ENCODE measurements around the gene PLA2G5. TPM values are rescaled to one million over a fixed set of nuclear protein-coding genes. Genes with fewer than 3 reads are reported as not detected.

The PLA2G5 gene
- total RNA-seq, 4 donors from 2014 or later = 0.87 to 4.7 (median 2.2) TPM

DNA sequence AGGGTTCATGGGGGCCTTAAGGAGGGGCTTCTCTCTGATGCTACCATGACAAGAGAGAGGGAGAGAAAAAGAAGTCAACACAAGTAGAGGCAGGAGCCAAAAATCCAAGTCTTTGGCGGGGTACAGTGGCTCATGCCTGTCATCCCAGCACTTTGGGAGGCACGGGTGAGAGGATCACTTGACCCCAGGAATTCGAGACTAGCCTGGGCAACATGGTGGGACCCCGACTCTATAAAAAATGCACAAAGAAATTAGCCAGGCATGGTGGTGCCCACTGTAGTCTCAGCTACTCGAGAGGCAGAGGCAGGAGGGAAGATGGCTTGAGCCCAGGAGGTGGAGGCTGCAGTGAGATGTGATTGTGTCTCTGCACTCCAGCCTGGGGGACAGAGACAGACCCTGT lies 8.7 kb downstream of the PLA2G5 start:
- peaks cover 0 to 3% of the 10 kb centered on the region in 2 donors for H3K27me3 ChIP-seq
- 88 to 97% methylated on average over 5 of the region's 5 CpGs for WGBS, 2 donors
- H3K4me3 ChIP-seq = no peak overlapping the region
- no peaks in the 10 kb centered on the region for H3K9me3 ChIP-seq
- H3K27ac ChIP-seq = no peak overlapping the region
- H3K4me1 ChIP-seq = no peaks in the 10 kb centered on the region
- TF ChIP-seq POLR2A (IDR thresholded peaks at IDR 0.05) (no peak), EP300 (IDR thresholded peaks at IDR 0.05) (no peak)
- TF ChIP-seq, protein P1, sequence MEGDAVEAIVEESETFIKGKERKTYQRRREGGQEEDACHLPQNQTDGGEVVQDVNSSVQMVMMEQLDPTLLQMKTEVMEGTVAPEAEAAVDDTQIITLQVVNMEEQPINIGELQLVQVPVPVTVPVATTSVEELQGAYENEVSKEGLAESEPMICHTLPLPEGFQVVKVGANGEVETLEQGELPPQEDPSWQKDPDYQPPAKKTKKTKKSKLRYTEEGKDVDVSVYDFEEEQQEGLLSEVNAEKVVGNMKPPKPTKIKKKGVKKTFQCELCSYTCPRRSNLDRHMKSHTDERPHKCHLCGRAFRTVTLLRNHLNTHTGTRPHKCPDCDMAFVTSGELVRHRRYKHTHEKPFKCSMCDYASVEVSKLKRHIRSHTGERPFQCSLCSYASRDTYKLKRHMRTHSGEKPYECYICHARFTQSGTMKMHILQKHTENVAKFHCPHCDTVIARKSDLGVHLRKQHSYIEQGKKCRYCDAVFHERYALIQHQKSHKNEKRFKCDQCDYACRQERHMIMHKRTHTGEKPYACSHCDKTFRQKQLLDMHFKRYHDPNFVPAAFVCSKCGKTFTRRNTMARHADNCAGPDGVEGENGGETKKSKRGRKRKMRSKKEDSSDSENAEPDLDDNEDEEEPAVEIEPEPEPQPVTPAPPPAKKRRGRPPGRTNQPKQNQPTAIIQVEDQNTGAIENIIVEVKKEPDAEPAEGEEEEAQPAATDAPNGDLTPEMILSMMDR (IDR thresholded peaks at IDR 0.05) = no peak
- H3K36me3 ChIP-seq = no peaks in the 10 kb centered on the region
- no peak for DNase-seq (ENCODE audit: low spot score in 2 of 2)

DNA sequence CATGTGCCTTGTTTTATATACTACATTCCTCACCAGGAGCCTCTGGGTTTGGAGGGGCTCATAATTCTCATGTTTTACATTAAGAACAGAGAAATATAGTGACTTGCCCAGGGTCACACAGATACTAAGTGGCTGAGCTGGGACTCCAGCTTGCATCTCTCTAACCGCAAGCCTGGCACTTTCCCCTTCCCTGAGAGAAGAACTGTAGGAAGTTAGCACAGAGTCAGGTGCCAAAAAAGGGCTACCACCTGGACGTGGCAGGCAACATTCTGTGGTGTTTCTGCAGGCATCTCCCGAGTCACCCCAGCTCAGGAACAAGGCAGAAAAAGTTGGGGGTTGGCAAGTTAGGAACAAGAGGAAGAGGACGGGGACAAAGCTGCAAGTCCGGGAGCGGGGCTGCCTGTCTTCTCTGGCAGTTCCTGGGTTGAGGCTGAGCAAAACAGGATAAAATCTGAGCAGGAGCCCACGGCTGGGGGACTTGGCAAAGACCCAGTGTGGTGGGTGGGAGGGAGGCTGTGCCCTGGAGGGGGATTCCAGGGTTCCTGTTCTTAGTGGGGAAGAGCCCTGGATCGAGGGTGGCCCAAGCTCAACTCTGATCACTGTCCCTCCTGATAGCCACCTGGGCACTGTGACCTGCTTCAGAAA lies 9.8 kb downstream of the PLA2G5 start:
- Histone ChIP-seq H3K4me3 (no peak overlapping the region), H3K9me3 (no peaks in the 10 kb centered on the region), H3K27me3 (peaks cover 0 to 3% of the 10 kb centered on the region in 2 donors), H3K27ac (no peak overlapping the region), H3K4me1 (no peaks in the 10 kb centered on the region), H3K36me3 (no peaks in the 10 kb centered on the region)
- no peak for DNase-seq (ENCODE audit: low spot score in 2 of 2)
- TF ChIP-seq, protein P1 (IDR thresholded peaks at IDR 0.05) = no peak
- no peak for TF ChIP-seq POLR2A (IDR thresholded peaks at IDR 0.05)
- TF ChIP-seq EP300 (IDR thresholded peaks at IDR 0.05) = no peak
- WGBS, 2 donors = 65 to 67% methylated on average over 8 of the region's 8 CpGs

DNA sequence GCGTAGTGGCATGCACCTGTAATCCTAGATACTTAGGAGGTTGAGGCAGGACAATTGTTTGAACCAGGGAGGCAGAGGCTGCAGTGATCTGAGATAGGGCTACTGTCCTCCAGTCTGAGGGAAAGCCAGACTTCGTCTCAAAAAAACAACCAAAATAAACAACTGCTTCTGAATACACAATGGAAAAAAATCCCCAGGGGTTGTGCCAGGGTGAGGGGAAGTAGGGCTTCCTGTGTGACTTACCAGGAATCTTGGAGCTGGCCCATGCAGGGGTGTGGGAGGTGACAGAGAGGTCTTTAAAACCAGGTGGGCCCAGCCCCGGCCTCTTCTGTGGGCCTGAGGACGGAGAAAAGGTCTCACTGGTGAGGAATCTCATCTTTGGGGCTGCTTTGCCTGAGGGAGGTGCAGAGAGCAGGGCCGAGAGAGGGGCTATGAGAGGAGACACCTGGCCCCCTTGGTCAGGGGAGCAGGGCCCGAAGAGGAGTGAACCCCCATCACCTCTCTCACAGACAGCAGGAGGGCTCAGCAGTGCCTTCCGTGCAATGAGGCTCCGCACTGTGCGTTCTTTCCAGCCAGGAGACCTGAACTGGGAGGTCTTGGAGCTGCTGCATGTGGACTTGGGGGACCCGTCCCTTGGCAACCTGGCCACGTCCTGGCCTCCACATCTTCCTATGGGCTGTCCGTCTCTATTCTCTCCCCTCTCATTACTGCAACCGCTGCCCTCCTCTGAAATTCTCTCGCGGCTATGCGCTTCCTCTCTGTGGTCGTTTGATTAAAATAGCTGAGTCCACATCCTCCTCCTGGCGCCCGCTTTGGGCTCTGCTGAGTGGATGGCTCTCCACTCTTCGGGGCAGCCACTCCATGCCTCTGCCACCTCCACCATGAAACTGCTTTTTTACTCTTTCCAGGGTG lies 10.7 kb downstream of the PLA2G5 start:
- no peak for DNase-seq (ENCODE audit: low spot score in 2 of 2)
- Histone ChIP-seq H3K27ac (no peak overlapping the region), H3K36me3 (no peaks in the 10 kb centered on the region), H3K27me3 (peaks cover 0 to 3% of the 10 kb centered on the region in 2 donors), H3K4me1 (no peaks in the 10 kb centered on the region), H3K4me3 (no peak overlapping the region), H3K9me3 (no peaks in the 10 kb centered on the region)
- no peak for TF ChIP-seq POLR2A (IDR thresholded peaks at IDR 0.05)
- TF ChIP-seq, protein P1 (IDR thresholded peaks at IDR 0.05) = no peak
- no peak for TF ChIP-seq EP300 (IDR thresholded peaks at IDR 0.05)
- 66 to 71% methylated on average over 20 of the region's 20 CpGs for WGBS, 2 donors

DNA sequence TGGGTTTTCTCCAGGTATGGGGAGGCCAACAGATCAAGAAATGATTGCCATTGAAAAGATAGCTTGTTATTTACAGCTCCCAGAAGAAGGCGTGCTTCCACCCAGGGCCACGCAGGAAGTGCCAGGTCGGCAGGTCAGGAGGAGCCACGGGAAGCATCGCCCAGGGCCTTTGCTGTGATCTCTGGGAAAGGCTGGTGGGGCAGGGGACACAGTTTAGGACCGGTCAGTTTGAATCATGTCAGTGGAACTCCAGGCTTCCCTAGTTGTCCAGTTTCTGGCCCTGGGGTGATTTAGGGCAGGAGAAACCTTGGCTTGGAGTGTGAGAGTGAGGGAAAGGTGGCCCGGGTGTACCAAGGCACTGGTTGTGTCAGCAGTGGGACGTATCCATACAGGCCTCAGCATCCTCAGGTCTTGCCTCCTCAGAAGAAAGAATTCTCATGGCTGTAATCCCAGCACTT lies 11.4 kb downstream of the PLA2G5 start:
- no peak for TF ChIP-seq POLR2A (IDR thresholded peaks at IDR 0.05)
- TF ChIP-seq EP300 (IDR thresholded peaks at IDR 0.05) = no peak
- TF ChIP-seq, protein P1 (IDR thresholded peaks at IDR 0.05) = no peak
- H3K27me3 ChIP-seq = peaks cover 0 to 3% of the 10 kb centered on the region in 2 donors
- no peaks in the 10 kb centered on the region for H3K36me3 ChIP-seq
- no peaks in the 10 kb centered on the region for H3K4me1 ChIP-seq
- DNase-seq (ENCODE audit: low spot score in 2 of 2) = no peak
- no peak overlapping the region for H3K27ac ChIP-seq
- H3K4me3 ChIP-seq = no peak overlapping the region
- no peaks in the 10 kb centered on the region for H3K9me3 ChIP-seq
- 48 to 51% methylated on average over 7 to 8 of the region's 8 CpGs for WGBS, 2 donors

DNA sequence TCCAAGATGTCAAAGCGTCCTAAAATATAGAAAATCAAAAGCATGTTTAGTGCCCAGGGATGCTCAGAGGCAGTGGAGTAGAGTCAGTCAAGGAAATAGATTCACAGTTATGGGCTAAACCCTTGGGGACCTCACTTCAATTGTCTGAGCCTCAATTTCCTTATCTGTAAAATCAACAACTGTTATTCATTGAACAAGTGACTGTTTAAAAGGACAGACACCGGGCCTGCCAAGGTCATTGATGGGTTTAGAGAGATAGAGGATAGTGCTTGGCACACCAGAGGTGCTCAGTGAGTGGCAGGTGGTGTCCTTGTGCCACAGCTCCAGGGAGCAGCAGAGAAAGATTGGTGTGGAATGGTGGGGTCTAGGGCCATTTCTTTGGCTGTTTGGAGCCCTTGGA lies 12.8 kb downstream of the PLA2G5 start:
- no peaks in the 10 kb centered on the region for H3K36me3 ChIP-seq
- WGBS, 2 donors = 80 to 92% methylated on average over 2 of the region's 2 CpGs
- no peaks in the 10 kb centered on the region for H3K9me3 ChIP-seq
- H3K4me1 ChIP-seq = no peaks in the 10 kb centered on the region
- no peaks in the 10 kb centered on the region for H3K27me3 ChIP-seq
- TF ChIP-seq, protein P1 (IDR thresholded peaks at IDR 0.05) = no peak
- TF ChIP-seq EP300 (IDR thresholded peaks at IDR 0.05) (no peak), POLR2A (IDR thresholded peaks at IDR 0.05) (no peak)
- no peak overlapping the region for H3K4me3 ChIP-seq
- no peak for DNase-seq (ENCODE audit: low spot score in 2 of 2)
- H3K27ac ChIP-seq = no peak overlapping the region
